Peyer's patch (tissue), 4 donors: ENCODE data around the gene HTRA1. TPM values are rescaled to one million over a fixed set of nuclear protein-coding genes. Genes with fewer than 3 reads are reported as not detected.

Experiments
- DNase-seq, 3 donors: peaks; one replicate each; pipeline ENCODE4 v3.0.0-alpha.2; 2017 to 2019
- H3K27ac ChIP-seq, 4 donors: fragments of 200-600 bp; sonication (generic); one replicate each; pipeline ENCODE4 v1.5.1; 2016 to 2019
- H3K27me3 ChIP-seq, 2 donors: fragments of 200-600 bp; sonication (generic); one replicate each; pipeline ENCODE4 v1.5.1; 2019
- H3K36me3 ChIP-seq, 3 donors: fragments of 200-600 bp; sonication (generic); one replicate each; pipeline ENCODE4 v1.5.1; 2016 to 2019
- H3K4me1 ChIP-seq, 4 donors: fragments of 200-600 bp; sonication (generic); one replicate each; pipeline ENCODE4 v1.5.1; 2016 to 2019
- H3K4me3 ChIP-seq, 4 donors: fragments of 200-600 bp; sonication (generic); 1 replicate in 3 of 4; 2 replicates in 1 of 4; pipeline ENCODE4 v1.5.1; 2016 to 2019; ENCODE audit warnings: mild to moderate bottlenecking in 1 of 4
- H3K9me3 ChIP-seq, 4 donors: fragments of 200-600 bp; sonication (generic); one replicate each; pipeline ENCODE4 v1.5.1; 2016 to 2019; ENCODE audit warnings: mild to moderate bottlenecking in 1 of 4
- POLR2A ChIP-seq, 2 donors: fragments of 450-650 bp; IDR thresholded peaks; one replicate each; pipeline ENCODE4 v1.5.1; 2017; ENCODE audit warnings: antibody characterized with exemption in 2 of 2, mild to moderate bottlenecking in 2 of 2, moderate library complexity in 2 of 2
- total RNA-seq, 4 donors: library from RNA; depleted of rRNA; stranded (reverse); fragments of >200 nt; gene quantifications; one replicate each; pipeline ENCODE4 v1.1.0, GENCODE V29; 2016
- TF ChIP-seq, protein P1 (sequence below), 6 experiments: fragments of 450-650 bp in 4 of 6; fragments of 200-600 bp in 2 of 6; sonication (generic) in 1 of 6; IDR thresholded peaks; one replicate each; pipeline ENCODE4 v1.5.1; 2017 to 2019; ENCODE audit warnings: antibody characterized with exemption in 6 of 6, mild to moderate bottlenecking in 3 of 6, moderate library complexity in 1 of 6

Gene HTRA1
- total RNA-seq, 4 donors from 2014 or later: 12.3 to 26.1 (median 17.3) TPM

DNA sequence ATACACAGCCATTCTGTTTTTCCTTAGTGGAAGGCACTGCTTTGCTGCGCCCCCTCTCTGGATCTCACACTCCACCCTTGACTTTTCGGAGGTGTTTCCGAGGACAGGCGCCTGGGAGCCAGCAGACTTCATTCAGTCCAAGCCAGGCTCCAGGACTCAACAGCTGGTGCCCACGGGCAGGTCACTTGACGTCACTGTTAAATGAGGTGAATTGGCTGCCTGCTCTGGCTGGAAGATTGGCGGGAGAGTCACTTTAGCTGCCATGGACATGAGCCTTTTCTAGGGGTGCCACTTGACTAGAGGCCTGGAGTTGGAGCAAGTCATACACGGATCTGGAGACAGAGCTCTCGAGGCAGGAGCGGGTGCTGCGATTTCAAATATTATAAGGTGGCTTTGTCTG is 3.2 kb downstream of the HTRA1 start:
- H3K36me3 ChIP-seq: no peaks in the 10 kb centered on the region
- no peak for DNase-seq
- peaks cover 0 to 22% (median 0%) of the 10 kb centered on the region in 4 donors for H3K4me1 ChIP-seq
- no peaks in the 10 kb centered on the region for H3K9me3 ChIP-seq
- TF ChIP-seq POLR2A (IDR thresholded peaks at IDR 0.05): no peak
- TF ChIP-seq, protein P1, sequence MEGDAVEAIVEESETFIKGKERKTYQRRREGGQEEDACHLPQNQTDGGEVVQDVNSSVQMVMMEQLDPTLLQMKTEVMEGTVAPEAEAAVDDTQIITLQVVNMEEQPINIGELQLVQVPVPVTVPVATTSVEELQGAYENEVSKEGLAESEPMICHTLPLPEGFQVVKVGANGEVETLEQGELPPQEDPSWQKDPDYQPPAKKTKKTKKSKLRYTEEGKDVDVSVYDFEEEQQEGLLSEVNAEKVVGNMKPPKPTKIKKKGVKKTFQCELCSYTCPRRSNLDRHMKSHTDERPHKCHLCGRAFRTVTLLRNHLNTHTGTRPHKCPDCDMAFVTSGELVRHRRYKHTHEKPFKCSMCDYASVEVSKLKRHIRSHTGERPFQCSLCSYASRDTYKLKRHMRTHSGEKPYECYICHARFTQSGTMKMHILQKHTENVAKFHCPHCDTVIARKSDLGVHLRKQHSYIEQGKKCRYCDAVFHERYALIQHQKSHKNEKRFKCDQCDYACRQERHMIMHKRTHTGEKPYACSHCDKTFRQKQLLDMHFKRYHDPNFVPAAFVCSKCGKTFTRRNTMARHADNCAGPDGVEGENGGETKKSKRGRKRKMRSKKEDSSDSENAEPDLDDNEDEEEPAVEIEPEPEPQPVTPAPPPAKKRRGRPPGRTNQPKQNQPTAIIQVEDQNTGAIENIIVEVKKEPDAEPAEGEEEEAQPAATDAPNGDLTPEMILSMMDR (IDR thresholded peaks at IDR 0.05): no peak
- H3K4me3 ChIP-seq: no peak overlapping the region
- no peaks in the 10 kb centered on the region for H3K27me3 ChIP-seq
- H3K27ac ChIP-seq: no peak overlapping the region

DNA sequence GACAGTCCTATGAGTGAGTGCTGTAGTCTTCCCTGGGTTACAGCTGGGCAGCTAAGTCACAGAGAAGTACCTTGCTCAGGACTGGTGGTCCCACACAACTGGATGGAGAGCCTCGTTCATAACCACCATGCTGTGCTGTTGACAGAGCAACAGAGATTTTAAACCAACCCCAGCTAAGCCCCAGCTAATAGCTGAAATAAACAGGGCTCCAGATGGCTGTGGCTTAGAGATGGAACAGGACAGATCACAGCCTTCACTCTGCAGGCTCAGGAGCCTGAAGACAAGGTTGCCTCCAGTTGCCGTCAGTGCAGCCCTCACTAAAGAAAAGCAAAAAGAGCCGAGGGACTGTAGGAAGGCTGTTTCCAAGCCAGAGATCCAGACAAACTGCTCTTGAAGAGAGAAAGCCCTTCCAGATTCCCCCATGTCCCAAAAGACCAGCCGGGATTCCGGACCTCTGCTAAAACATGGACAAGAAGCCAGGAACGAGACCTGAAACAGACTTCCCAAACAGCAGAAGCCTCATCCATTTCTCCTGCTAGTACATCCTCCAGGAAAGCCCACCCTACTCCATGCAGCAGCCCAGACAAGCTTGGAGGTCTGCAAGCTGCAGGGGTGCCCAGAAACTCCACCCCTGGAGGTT is 4.2 kb downstream of the HTRA1 start:
- H3K4me1 ChIP-seq: peaks cover 0 to 18% (median 0%) of the 10 kb centered on the region in 4 donors
- H3K27me3 ChIP-seq: no peaks in the 10 kb centered on the region
- H3K9me3 ChIP-seq: no peaks in the 10 kb centered on the region
- DNase-seq: no peak
- no peak overlapping the region for H3K4me3 ChIP-seq
- TF ChIP-seq POLR2A (IDR thresholded peaks at IDR 0.05): no peak
- TF ChIP-seq, protein P1 (IDR thresholded peaks at IDR 0.05): no peak
- no peaks in the 10 kb centered on the region for H3K36me3 ChIP-seq
- H3K27ac ChIP-seq: no peak overlapping the region

DNA sequence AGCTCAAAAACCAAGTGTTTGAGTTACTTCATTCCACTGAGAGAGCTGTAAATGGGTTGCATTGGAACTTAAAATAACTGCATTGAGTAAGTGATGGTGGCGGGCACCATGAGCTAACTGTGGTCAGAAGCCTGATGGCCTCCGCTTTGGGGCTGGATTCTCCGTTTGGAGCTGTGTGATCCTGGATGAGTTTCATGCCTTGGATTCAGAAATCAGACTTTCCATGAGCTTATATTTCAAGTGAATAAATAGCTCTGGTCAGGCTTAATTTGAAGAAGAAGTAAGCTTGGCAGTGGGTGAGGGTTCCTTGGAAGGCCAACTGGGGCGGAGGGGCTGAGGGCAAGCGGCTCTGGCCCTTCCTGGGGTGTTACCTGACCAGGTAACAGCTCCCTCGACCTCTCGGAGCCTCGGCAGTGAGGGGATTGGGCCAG is 5.6 kb downstream of the HTRA1 start:
- Histone ChIP-seq H3K27ac (no peak overlapping the region), H3K27me3 (no peaks in the 10 kb centered on the region), H3K4me1 (peaks cover 0 to 12% (median 0%) of the 10 kb centered on the region in 4 donors), H3K9me3 (no peaks in the 10 kb centered on the region), H3K4me3 (no peak overlapping the region), H3K36me3 (no peaks in the 10 kb centered on the region)
- no peak for DNase-seq
- TF ChIP-seq, protein P1 (IDR thresholded peaks at IDR 0.05): no peak
- no peak for TF ChIP-seq POLR2A (IDR thresholded peaks at IDR 0.05)

DNA sequence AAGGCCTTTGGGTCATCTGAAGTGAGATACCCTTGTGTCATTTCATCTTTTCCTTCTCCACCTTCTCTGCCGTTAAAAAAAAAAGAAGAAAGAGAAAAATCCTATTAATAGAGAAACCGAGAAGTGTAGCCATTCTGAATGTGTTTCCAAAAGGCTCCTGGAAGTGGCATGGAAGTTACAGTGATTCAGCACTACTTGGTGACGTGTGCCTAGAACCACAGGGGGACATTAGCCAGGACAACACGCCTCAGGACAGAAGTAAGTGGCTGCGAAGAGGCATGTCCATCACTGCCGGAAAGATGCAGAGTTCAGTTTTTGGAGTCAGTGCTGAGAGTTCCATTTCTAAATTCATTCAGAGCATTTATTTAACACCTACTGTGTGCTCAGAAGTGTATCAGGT is 6.3 kb downstream of the HTRA1 start:
- no peak for TF ChIP-seq POLR2A (IDR thresholded peaks at IDR 0.05)
- TF ChIP-seq, protein P1 (IDR thresholded peaks at IDR 0.05): no peak
- DNase-seq: no peak
- H3K27ac ChIP-seq: no peak overlapping the region

DNA sequence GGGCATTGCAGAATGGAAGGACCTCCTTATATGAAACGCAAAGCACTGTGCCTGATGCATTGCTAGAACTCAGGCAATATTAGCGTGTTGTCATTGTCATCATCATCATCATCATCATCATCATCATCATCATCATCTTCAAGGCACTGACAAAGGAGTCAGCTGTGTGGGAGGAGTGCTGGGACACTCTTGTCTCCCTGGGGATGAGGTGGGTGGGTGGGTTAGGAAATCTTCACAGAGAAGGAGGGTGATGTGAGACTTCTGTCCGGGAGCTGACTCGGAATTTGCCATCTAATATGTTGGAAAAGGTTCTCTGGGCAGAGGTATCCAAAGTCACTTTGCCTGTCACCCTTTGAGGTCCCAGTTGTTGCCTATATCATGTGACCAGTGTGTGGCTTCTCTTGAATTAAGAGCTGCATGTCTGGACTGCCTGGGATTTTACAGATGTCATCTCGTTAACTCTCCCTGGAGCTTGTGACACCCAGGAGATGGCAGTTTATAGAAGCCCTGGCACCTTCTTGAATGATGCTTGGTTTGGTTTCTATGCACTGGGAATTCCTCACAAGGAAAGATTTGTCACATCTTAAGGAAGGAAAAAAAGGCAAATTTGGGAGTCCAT is 7.1 kb downstream of the HTRA1 start:
- H3K27me3 ChIP-seq: no peaks in the 10 kb centered on the region
- H3K4me1 ChIP-seq: peaks cover 0 to 6% (median 0%) of the 10 kb centered on the region in 4 donors
- DNase-seq: no peak
- no peaks in the 10 kb centered on the region for H3K36me3 ChIP-seq
- peak overlapping the region in 1 of 4 donors; percentile 45 for H3K27ac ChIP-seq
- no peak overlapping the region for H3K4me3 ChIP-seq
- no peak for TF ChIP-seq POLR2A (IDR thresholded peaks at IDR 0.05)
- TF ChIP-seq, protein P1 (IDR thresholded peaks at IDR 0.05): no peak
- no peaks in the 10 kb centered on the region for H3K9me3 ChIP-seq

More for the DNA sequence above, 6.3 kb downstream of the HTRA1 start:
- no peaks in the 10 kb centered on the region for H3K27me3 ChIP-seq
- H3K4me1 ChIP-seq: peaks cover 0 to 10% (median 0%) of the 10 kb centered on the region in 4 donors
- H3K9me3 ChIP-seq: no peaks in the 10 kb centered on the region
- H3K36me3 ChIP-seq: no peaks in the 10 kb centered on the region
- H3K4me3 ChIP-seq: no peak overlapping the region
